Astrocyte (in vitro differentiated cells and primary cell): ENCODE measurements around the gene MSRB2. TPM values are rescaled to one million over a fixed set of nuclear protein-coding genes. Genes with fewer than 3 reads are reported as not detected.

Experiments
- DNase-seq: peaks from one replicate; pipeline ENCODE4 v3.0.0-alpha.2; 2010; ENCODE audit warnings: low read depth
- FAIRE-seq: peaks from 2 replicates; lab custom pipeline; 2011; peaks lifted over from hg19 to GRCh38; lab: Jason Lieb, UNC
- H2AFZ ChIP-seq: 2 replicates; pipeline ENCODE4 v1.6.0; 2012; ENCODE audit warnings: low read depth, low read length, inconsistent platforms
- H3K27ac ChIP-seq: 2 replicates; pipeline ENCODE4 v1.5.1; 2011; ENCODE audit warnings: low read depth, low read length, inconsistent platforms
- H3K27me3 ChIP-seq: 2 replicates; pipeline ENCODE4 v1.6.0; 2011; ENCODE audit warnings: low read length, inconsistent platforms; ENCODE audit not compliant: insufficient read depth
- H3K36me3 ChIP-seq: 2 replicates; pipeline ENCODE4 v1.5.1; 2011; ENCODE audit warnings: low read length, inconsistent platforms; ENCODE audit not compliant: insufficient read depth
- H3K4me1 ChIP-seq: 2 replicates; pipeline ENCODE4 v1.5.1; 2011; ENCODE audit warnings: low read length, inconsistent platforms; ENCODE audit not compliant: insufficient read depth
- H3K4me2 ChIP-seq: 2 replicates; pipeline ENCODE4 v1.6.0; 2012; ENCODE audit warnings: low read length, inconsistent platforms
- H3K4me3 ChIP-seq: 2 replicates; pipeline ENCODE4 v1.5.1; 2011; ENCODE audit warnings: low read depth, mild to moderate bottlenecking, low read length, inconsistent platforms; ENCODE audit not compliant: insufficient read depth
- H3K79me2 ChIP-seq: 2 replicates; pipeline ENCODE4 v1.6.0; 2012; ENCODE audit warnings: mild to moderate bottlenecking, low read length, inconsistent platforms; ENCODE audit not compliant: insufficient read depth
- H3K9ac ChIP-seq: 2 replicates; pipeline ENCODE4 v1.6.0; 2012; ENCODE audit warnings: mild to moderate bottlenecking, low read length, inconsistent platforms
- H3K9me3 ChIP-seq: 2 replicates; pipeline ENCODE4 v1.5.1; 2012; ENCODE audit warnings: low read depth, mild to moderate bottlenecking, low read length, inconsistent platforms; ENCODE audit not compliant: insufficient read depth
- H4K20me1 ChIP-seq: 2 replicates; pipeline ENCODE4 v1.6.0; 2012; ENCODE audit warnings: low read length, inconsistent platforms; ENCODE audit not compliant: insufficient read depth
- H3K27ac Mint-ChIP-seq: one replicate; pipeline ENCODE4 v1.8.0; 2021; ENCODE audit warnings: mild to moderate bottlenecking, mixed read lengths; ENCODE audit not compliant: unreplicated experiment
- H3K27me3 Mint-ChIP-seq: one replicate; pipeline ENCODE4 v1.8.0; 2021; ENCODE audit warnings: low read depth, mixed read lengths; ENCODE audit not compliant: unreplicated experiment
- H3K36me3 Mint-ChIP-seq: one replicate; pipeline ENCODE4 v1.8.0; 2021; ENCODE audit warnings: low read depth, mixed read lengths; ENCODE audit not compliant: unreplicated experiment
- H3K4me1 Mint-ChIP-seq: one replicate; pipeline ENCODE4 v1.8.0; 2021; ENCODE audit warnings: low read depth, mixed read lengths; ENCODE audit not compliant: unreplicated experiment
- H3K4me3 Mint-ChIP-seq: one replicate; pipeline ENCODE4 v1.8.0; 2021; ENCODE audit warnings: mild to moderate bottlenecking, moderate library complexity, mixed read lengths; ENCODE audit not compliant: unreplicated experiment
- H3K9me3 Mint-ChIP-seq: one replicate; pipeline ENCODE4 v1.8.0; 2021; ENCODE audit warnings: mild to moderate bottlenecking, mixed read lengths; ENCODE audit not compliant: unreplicated experiment
- CTCF ChIP-seq: IDR thresholded peaks from 2 replicates; pipeline ENCODE4 v1.5.1; 2011; ENCODE audit warnings: low read depth, mild to moderate bottlenecking, inconsistent platforms, low read length, moderate library complexity; ENCODE audit not compliant: insufficient read depth
- EZH2 ChIP-seq: IDR thresholded peaks from 2 replicates; pipeline ENCODE4 v1.6.1; 2012; ENCODE audit warnings: mild to moderate bottlenecking, low read length, inconsistent platforms; ENCODE audit not compliant: insufficient read depth
- total RNA-seq: library from RNA; stranded (reverse); gene quantifications from 2 replicates; pipeline ENCODE4 v1.2.1, GENCODE V29; 2021

The MSRB2 gene
- total RNA-seq, 1 donor from 2014 or later = 18.9 TPM

DNA sequence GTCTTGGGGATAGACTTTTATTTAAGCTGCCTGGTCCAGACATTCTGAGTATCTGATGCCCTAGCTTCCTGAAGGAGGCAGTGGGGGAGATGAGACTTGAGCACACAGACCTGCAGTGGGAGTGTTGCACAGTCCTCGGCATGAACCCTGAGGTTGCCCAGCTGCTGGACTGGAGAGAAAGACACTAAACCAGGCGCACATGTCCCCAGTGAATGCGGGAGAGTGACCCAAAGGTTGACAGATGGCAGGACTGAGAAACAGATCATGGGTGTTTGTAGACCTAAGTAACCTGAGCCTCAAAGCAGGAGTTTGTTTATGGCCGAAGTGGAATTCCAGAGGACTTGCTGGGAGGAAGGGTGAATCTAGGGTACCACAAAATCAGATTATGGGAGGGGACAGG is 15.7 kb upstream of the MSRB2 start:
- no peak overlapping the region for H2AFZ ChIP-seq
- no peak overlapping the region for H3K4me3 Mint-ChIP-seq
- H3K4me1 ChIP-seq = no peaks in the 10 kb centered on the region
- H3K36me3 ChIP-seq = no peaks in the 10 kb centered on the region
- no peaks in the 10 kb centered on the region for H3K27me3 ChIP-seq
- TF ChIP-seq EZH2 = no peak
- no peak for TF ChIP-seq CTCF
- H3K27ac Mint-ChIP-seq = no peak overlapping the region
- no peaks in the 10 kb centered on the region for H3K9me3 ChIP-seq
- H3K27me3 Mint-ChIP-seq = peaks cover 4% of the 10 kb centered on the region
- H4K20me1 ChIP-seq = no peaks in the 10 kb centered on the region
- H3K9me3 Mint-ChIP-seq = no peaks in the 10 kb centered on the region
- FAIRE-seq = no peak
- DNase-seq = no peak
- no peak overlapping the region for H3K4me2 ChIP-seq
- H3K36me3 Mint-ChIP-seq = no peaks in the 10 kb centered on the region
- H3K9ac ChIP-seq = no peak overlapping the region
- H3K79me2 ChIP-seq = no peaks in the 10 kb centered on the region
- no peaks in the 10 kb centered on the region for H3K4me1 Mint-ChIP-seq
- H3K27ac ChIP-seq = no peak overlapping the region
- H3K4me3 ChIP-seq = no peak overlapping the region

GRCh38 chr10:23080262-23080661 is 15.1 kb upstream of the MSRB2 start:
- no peak for TF ChIP-seq CTCF
- no peak for TF ChIP-seq EZH2
- Histone ChIP-seq H3K27me3 (no peaks in the 10 kb centered on the region), H3K79me2 (no peaks in the 10 kb centered on the region), H3K4me1 (no peaks in the 10 kb centered on the region), H3K4me2 (no peak overlapping the region), H2AFZ (no peak overlapping the region), H3K27ac (no peak overlapping the region), H3K4me3 (no peak overlapping the region), H3K9me3 (no peaks in the 10 kb centered on the region), H4K20me1 (no peaks in the 10 kb centered on the region), H3K36me3 (no peaks in the 10 kb centered on the region), H3K9ac (no peak overlapping the region)
- Mint-ChIP-seq H3K36me3 (no peaks in the 10 kb centered on the region), H3K4me1 (no peaks in the 10 kb centered on the region), H3K4me3 (no peak overlapping the region), H3K27me3 (peaks cover 4% of the 10 kb centered on the region), H3K9me3 (no peaks in the 10 kb centered on the region), H3K27ac (no peak overlapping the region)
- FAIRE-seq (no peak), DNase-seq (no peak)

GRCh38 chr10:23081221-23081750 is 14.1 kb upstream of the MSRB2 start:
- H3K4me3 ChIP-seq = no peak overlapping the region
- FAIRE-seq (no peak), DNase-seq (no peak)
- no peak overlapping the region for H3K27ac ChIP-seq
- H2AFZ ChIP-seq = no peak overlapping the region
- no peaks in the 10 kb centered on the region for H3K36me3 ChIP-seq
- H4K20me1 ChIP-seq = no peaks in the 10 kb centered on the region
- H3K27me3 Mint-ChIP-seq = peaks cover 4% of the 10 kb centered on the region
- no peaks in the 10 kb centered on the region for H3K9me3 Mint-ChIP-seq
- H3K4me1 ChIP-seq = no peaks in the 10 kb centered on the region
- H3K36me3 Mint-ChIP-seq = no peaks in the 10 kb centered on the region
- no peak overlapping the region for H3K9ac ChIP-seq
- no peaks in the 10 kb centered on the region for H3K9me3 ChIP-seq
- H3K27me3 ChIP-seq = no peaks in the 10 kb centered on the region
- H3K27ac Mint-ChIP-seq = no peak overlapping the region
- no peak for TF ChIP-seq CTCF
- no peak for TF ChIP-seq EZH2
- H3K4me3 Mint-ChIP-seq = no peak overlapping the region
- no peaks in the 10 kb centered on the region for H3K4me1 Mint-ChIP-seq
- no peaks in the 10 kb centered on the region for H3K79me2 ChIP-seq
- H3K4me2 ChIP-seq = no peak overlapping the region
